Medulla oblongata (tissue), 1 donor: ENCODE results near the gene DISP3.
"Not testable (repeated sequence)": the region's sequence is repeated elsewhere in the genome, so short reads cannot be mapped to it uniquely, and the experiment has no call there.

Experiments
- DNase-seq: peaks from one replicate; pipeline ENCODE4 v3.0.0-alpha.2; 2015; ENCODE audit errors: extremely low spot score

DISP3 gene

DNA sequence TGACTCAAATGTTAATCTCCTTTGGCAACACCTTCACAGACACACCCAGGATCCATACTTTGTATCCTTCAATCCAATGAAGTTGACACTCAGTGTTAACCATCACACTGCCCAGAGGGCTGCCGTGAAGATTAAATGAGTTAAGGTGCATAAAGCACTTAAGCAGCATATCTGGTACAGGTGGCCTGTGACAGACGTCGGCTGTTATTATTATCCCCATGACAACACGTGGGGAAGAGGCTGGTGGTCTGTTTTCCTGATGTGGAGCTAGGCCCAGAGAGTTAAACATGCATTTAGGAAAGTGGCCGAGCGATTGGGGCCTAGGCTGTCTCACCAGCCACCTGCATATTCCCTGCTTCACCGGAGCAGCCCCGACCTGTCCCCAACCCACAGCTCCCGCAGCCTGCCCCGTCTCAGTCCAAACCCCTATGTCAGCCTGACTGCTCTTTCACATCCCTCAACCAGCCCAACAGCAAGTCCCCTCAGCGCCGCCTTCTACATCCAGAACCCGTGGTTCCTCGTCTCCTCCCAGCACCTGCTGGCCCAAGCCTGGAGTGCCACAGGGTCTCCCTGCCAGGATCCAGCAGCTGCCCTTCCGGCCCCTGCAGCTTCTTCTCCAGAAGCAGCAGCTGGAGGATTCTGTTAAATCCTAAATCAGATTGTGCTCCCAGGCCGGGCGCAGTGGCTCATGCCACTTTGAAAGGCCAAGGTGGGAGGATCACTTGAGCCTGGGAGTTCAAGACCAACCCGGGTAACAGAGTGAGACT lies 97.3 kb downstream of the DISP3 start:
- no peak for DNase-seq

DNA sequence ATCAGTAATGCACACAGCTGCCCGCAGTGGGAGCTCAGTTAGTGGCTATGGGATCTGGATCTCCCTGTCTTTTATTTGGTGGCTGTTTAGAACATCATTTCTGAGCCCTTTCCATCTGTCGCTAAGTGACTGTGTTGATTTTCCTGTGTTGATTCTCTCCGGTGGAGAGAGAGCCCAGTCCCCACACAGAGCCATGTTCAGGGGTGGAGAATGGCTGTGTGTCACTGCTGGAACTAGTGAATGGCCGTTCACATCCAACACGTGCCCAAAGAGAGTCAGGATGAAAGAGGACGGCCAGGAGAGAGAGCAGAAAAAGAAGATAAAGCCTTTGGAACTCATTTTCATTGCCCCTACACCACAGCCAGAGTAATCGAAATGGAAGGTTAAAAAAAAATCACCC lies 99.0 kb downstream of the DISP3 start:
- DNase-seq: no peak

DNA sequence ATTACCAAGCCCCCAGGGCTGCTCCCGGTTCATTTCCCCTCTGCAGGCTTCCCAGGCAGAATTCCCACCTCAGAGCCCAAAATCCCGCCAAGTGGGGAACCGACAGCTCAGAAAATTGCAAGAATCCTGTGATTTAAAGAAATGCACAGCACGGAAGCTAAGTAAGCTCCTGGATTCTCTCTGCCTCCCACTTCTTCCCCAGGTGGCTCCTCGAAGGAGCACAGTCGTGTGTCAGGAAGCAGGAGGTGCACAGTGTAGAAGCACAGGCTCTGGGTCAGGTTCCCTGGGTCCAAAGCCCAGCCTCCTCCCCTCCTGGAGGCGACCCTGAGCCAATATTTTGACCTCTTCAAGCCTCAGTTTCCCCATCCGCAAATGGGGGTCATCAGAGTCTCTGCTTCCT lies 100.6 kb downstream of the DISP3 start:
- no peak for DNase-seq

DNA sequence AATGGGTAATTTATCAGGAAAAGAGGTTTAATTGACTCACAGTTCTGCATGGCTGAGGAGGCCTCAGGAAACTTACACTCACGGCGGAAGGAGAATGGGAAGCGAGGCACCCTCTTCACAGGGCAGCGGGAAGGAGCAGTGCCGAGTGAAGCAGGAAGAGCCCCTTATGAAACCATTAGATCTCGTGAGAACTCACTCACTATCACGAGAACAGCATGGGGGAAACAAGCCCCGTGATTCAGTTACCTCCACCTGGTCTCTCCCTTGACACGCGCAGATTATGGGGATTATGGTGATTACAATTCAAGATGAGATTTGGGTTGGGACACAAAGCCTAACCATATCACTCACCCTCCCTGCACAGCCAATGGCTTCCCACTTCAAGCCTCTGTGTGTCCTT lies 101.1 kb downstream of the DISP3 start:
- not testable (repeated sequence) for DNase-seq

DNA sequence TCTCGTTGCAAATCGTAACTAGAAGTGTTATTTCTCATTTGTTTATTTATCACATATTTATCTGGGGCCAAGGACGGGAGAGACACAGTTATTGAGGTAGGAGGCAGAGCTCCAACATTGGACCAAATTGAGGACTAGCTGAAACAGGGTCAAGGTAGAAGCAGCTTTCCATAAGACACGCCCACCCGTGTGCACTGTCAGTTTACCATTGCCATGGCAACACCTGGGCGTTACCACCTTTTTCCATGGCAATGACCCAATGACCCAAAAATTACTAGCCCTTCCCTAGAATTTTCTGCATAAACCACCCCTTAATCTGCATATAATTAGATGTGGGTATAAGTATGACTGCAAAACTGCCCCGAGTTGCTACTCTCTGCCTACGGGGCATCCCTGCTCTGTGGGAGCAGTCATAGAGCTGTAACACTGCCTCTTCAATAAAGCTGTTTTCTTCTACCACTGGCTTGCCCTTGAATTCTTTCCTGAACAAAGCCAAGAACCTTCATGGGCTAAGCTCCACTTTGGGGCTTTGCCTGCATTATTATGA lies 102.6 kb downstream of the DISP3 start:
- DNase-seq: no peak

DNA sequence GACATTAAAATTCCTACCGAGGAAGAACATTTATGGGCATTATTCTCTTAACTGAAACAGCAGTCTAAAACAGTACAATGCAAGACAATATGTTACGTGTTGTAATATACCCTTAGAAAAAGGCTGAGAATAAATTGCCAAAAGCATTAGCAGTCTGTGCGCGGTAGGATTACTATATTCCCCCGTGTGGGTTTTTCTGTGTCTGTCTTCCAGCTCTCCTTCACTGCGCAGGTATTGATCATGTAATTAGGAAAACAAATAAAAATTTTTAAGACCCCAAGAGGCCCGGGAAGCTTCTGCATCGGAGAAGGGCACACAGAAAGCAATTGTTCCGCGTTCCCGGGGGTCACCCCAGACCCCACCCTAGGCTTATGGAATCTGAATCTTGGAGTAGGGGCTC lies 106.4 kb downstream of the DISP3 start:
- no peak for DNase-seq
